ENCODE data around the gene CENPB. TPM values are rescaled to one million over a fixed set of nuclear protein-coding genes. Genes with fewer than 3 reads are reported as not detected.

Gene CENPB
- total and polyA plus RNA-seq, 2 donors: 36.2 to 36.8 TPM

DNA sequence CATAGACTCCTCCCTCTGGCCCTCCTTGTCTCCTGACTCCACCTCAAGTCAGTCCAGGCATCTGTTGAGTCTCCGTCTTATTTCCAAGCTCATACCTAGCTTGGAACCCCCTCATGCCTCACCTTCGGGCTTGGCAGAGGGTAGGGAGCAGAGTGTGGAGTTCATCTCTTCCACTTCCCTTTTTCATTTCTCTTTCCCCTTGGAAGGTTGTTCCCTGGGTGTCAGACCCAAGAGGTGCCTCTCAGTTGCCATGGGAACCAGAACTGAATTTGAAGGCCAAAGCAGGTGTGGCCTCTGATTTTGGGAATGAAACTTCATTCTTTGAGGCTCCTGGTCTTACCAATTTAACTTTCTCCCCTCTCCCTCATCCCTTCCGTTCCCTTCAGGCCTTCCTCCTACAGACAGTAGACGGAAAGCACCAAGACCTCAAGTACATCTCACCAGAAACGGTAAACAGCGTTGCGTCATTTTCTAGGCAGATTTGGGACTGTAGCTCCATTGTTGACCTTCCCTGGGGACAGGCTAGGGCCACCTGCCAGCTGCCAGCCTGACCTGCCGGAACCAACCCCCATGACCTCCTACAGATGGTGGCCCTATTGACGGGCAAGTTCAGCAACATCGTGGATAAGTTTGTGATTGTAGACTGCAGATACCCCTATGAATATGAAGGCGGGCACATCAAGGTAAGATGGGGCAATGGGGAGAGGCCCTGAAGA lies 16.1 kb upstream of the CENPB start:
- Histone ChIP-seq H3K4me1 (ENCODE audit: control insufficient read depth in 2 of 2, insufficient read depth in 2 of 2, low read length in 2 of 2) (peaks cover 23 to 35% of the 10 kb centered on the region in 2 donors), H3K36me3 (ENCODE audit: control insufficient read depth in 2 of 2, insufficient read depth in 2 of 2, low read length in 1 of 2) (peaks cover 66 to 71% of the 10 kb centered on the region in 2 donors), H3K27ac (ENCODE audit: low read depth in 1 of 2, low read length in 1 of 2) (no peak overlapping the region), H3K27me3 (ENCODE audit: control insufficient read depth in 2 of 2, insufficient read depth in 1 of 2, low read length in 1 of 2) (no peaks in the 10 kb centered on the region), H3K4me3 (ENCODE audit: low read length in 2 of 2) (no peak overlapping the region), H3K9me3 (ENCODE audit: control insufficient read depth in 2 of 2, insufficient read depth in 1 of 2, low read length in 1 of 2) (peaks cover 0 to 3% of the 10 kb centered on the region in 2 donors)
- WGBS: 97% methylated on average over 11 of the region's 11 CpGs
- DNase-seq (ENCODE audit: low read depth in 6 of 9, low spot score in 9 of 9): no peak

GRCh38 chr20:3801846-3802245 lies 15.3 kb upstream of the CENPB start:
- DNase-seq (ENCODE audit: low read depth in 6 of 9, low spot score in 9 of 9): no peak
- WGBS: 97% methylated on average over 13 of the region's 13 CpGs
- Histone ChIP-seq H3K9me3 (ENCODE audit: control insufficient read depth in 2 of 2, insufficient read depth in 1 of 2, low read length in 1 of 2) (peaks cover 0 to 3% of the 10 kb centered on the region in 2 donors), H3K27ac (ENCODE audit: low read depth in 1 of 2, low read length in 1 of 2) (no peak overlapping the region), H3K36me3 (ENCODE audit: control insufficient read depth in 2 of 2, insufficient read depth in 2 of 2, low read length in 1 of 2) (peaks cover 66 to 74% of the 10 kb centered on the region in 2 donors), H3K27me3 (ENCODE audit: control insufficient read depth in 2 of 2, insufficient read depth in 1 of 2, low read length in 1 of 2) (no peaks in the 10 kb centered on the region), H3K4me3 (ENCODE audit: low read length in 2 of 2) (no peak overlapping the region), H3K4me1 (ENCODE audit: control insufficient read depth in 2 of 2, insufficient read depth in 2 of 2, low read length in 2 of 2) (peaks cover 31 to 36% of the 10 kb centered on the region in 2 donors)

- no peak for DNase-seq (ENCODE audit: low read depth in 6 of 9, low spot score in 9 of 9)
- peaks cover 0 to 3% of the 10 kb centered on the region in 2 donors for H3K9me3 ChIP-seq (ENCODE audit: control insufficient read depth in 2 of 2, insufficient read depth in 1 of 2, low read length in 1 of 2)
- H3K4me3 ChIP-seq (ENCODE audit: low read length in 2 of 2): no peak overlapping the region
- H3K4me1 ChIP-seq (ENCODE audit: control insufficient read depth in 2 of 2, insufficient read depth in 2 of 2, low read length in 2 of 2): peaks cover 35 to 40% of the 10 kb centered on the region in 2 donors
- no peak overlapping the region for H3K27ac ChIP-seq (ENCODE audit: low read depth in 1 of 2, low read length in 1 of 2)
- peaks cover 66 to 74% of the 10 kb centered on the region in 2 donors for H3K36me3 ChIP-seq (ENCODE audit: control insufficient read depth in 2 of 2, insufficient read depth in 2 of 2, low read length in 1 of 2)
- no peaks in the 10 kb centered on the region for H3K27me3 ChIP-seq (ENCODE audit: control insufficient read depth in 2 of 2, insufficient read depth in 1 of 2, low read length in 1 of 2)
- 94% methylated on average over 4 of the region's 4 CpGs for WGBS
Observed at GRCh38 chr20:3801299-3801698, 14.8 kb upstream of the CENPB start.

- Histone ChIP-seq H3K27me3 (ENCODE audit: control insufficient read depth in 2 of 2, insufficient read depth in 1 of 2, low read length in 1 of 2) (no peaks in the 10 kb centered on the region), H3K27ac (ENCODE audit: low read depth in 1 of 2, low read length in 1 of 2) (no peak overlapping the region), H3K4me1 (ENCODE audit: control insufficient read depth in 2 of 2, insufficient read depth in 2 of 2, low read length in 2 of 2) (peaks cover 35 to 40% of the 10 kb centered on the region in 2 donors), H3K36me3 (ENCODE audit: control insufficient read depth in 2 of 2, insufficient read depth in 2 of 2, low read length in 1 of 2) (peaks cover 63 to 70% of the 10 kb centered on the region in 2 donors), H3K4me3 (ENCODE audit: low read length in 2 of 2) (no peak overlapping the region), H3K9me3 (ENCODE audit: control insufficient read depth in 2 of 2, insufficient read depth in 1 of 2, low read length in 1 of 2) (peaks cover 0 to 3% of the 10 kb centered on the region in 2 donors)
- no peak for DNase-seq (ENCODE audit: low read depth in 6 of 9, low spot score in 9 of 9)
- WGBS: 99% methylated on average over 8 of the region's 8 CpGs
Observed at GRCh38 chr20:3800878-3801260, 14.3 kb upstream of the CENPB start.

DNA sequence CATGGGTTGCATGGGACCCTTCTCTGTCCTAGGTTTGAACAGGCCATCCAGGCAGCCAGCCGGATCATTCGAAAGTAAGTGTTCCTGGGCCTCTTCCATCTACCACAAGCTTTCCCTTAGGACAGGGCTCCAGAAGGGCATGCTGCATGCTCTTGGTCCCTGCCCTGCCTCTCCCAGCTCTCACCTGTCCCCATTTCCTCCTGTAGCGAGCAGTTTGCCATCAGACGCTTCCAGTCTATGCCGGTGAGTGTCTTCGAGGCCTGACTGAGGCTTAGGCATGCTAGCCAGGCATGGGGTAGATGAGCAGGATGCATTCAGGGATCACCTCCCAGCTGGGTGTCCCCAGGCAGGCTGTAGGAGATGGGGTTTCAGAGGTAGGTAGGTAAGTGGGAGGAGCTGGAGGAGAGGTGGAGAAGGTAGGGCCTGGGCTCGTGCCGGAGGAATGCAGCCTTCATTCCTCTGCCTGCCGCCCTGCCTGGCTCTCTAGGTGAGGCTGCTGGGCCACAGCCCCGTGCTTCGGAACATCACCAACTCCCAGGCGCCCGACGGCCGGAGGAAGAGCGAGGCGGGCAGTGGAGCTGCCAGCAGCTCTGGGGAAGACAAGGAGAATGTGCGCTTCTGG lies 13.8 kb upstream of the CENPB start:
- peaks cover 35 to 44% of the 10 kb centered on the region in 2 donors for H3K4me1 ChIP-seq (ENCODE audit: control insufficient read depth in 2 of 2, insufficient read depth in 2 of 2, low read length in 2 of 2)
- WGBS: 99% methylated on average over 18 of the region's 18 CpGs
- H3K4me3 ChIP-seq (ENCODE audit: low read length in 2 of 2): no peak overlapping the region
- no peak for DNase-seq (ENCODE audit: low read depth in 6 of 9, low spot score in 9 of 9)
- H3K27ac ChIP-seq (ENCODE audit: low read depth in 1 of 2, low read length in 1 of 2): no peak overlapping the region
- no peaks in the 10 kb centered on the region for H3K27me3 ChIP-seq (ENCODE audit: control insufficient read depth in 2 of 2, insufficient read depth in 1 of 2, low read length in 1 of 2)
- H3K9me3 ChIP-seq (ENCODE audit: control insufficient read depth in 2 of 2, insufficient read depth in 1 of 2, low read length in 1 of 2): peaks cover 0 to 3% of the 10 kb centered on the region in 2 donors
- peaks cover 58 to 65% of the 10 kb centered on the region in 2 donors for H3K36me3 ChIP-seq (ENCODE audit: control insufficient read depth in 2 of 2, insufficient read depth in 2 of 2, low read length in 1 of 2)

DNA sequence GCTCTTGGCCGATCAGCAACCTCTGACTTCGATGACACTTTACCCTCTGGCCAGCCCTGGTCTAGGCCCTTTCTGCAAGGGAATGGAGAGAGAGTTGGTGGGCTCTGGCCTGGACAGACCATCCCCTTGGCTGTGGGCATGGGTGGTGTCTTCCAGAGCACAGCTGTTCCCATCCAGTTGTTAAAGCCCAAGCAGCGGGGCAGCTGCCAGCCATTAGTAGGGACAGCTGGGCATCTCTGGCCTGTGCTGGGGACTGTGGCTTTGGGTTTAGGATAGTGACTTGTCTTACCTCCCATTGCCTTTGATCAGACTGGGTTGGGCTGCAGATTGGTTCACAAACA lies 12.3 kb upstream of the CENPB start:
- H3K4me1 ChIP-seq (ENCODE audit: control insufficient read depth in 2 of 2, insufficient read depth in 2 of 2, low read length in 2 of 2): peaks cover 35 to 48% of the 10 kb centered on the region in 2 donors
- H3K36me3 ChIP-seq (ENCODE audit: control insufficient read depth in 2 of 2, insufficient read depth in 2 of 2, low read length in 1 of 2): peaks cover 43 to 50% of the 10 kb centered on the region in 2 donors
- WGBS: 92% methylated on average over 3 of the region's 3 CpGs

DNA sequence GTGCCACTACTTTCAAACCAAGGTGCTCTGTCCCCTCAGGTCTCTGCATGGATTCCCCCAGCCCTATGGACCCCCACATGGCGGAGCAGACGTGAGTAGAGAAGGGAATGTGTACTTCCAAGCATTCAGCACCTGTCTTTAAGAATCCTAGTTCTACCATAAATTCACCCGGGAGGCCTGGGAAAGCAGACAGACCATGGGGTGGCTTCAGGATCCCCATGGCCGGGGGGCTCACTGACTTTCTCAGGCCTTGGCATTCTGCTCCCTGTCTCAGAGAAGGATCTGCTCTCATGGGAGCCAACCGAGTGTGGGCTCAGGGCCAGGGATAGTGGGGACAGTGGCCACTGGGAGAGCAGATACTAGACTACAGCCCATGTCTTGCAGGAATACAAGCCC lies 11.8 kb upstream of the CENPB start:
- Histone ChIP-seq H3K4me3 (ENCODE audit: low read length in 2 of 2) (no peak overlapping the region), H3K27me3 (ENCODE audit: control insufficient read depth in 2 of 2, insufficient read depth in 1 of 2, low read length in 1 of 2) (no peaks in the 10 kb centered on the region), H3K27ac (ENCODE audit: low read depth in 1 of 2, low read length in 1 of 2) (peak overlapping the region; percentile 74 to 95), H3K4me1 (ENCODE audit: control insufficient read depth in 2 of 2, insufficient read depth in 2 of 2, low read length in 2 of 2) (peaks cover 35 to 48% of the 10 kb centered on the region in 2 donors), H3K36me3 (ENCODE audit: control insufficient read depth in 2 of 2, insufficient read depth in 2 of 2, low read length in 1 of 2) (peaks cover 38 to 45% of the 10 kb centered on the region in 2 donors), H3K9me3 (ENCODE audit: control insufficient read depth in 2 of 2, insufficient read depth in 1 of 2, low read length in 1 of 2) (peaks cover 0 to 3% of the 10 kb centered on the region in 2 donors)
- 93% methylated on average over 5 of the region's 5 CpGs for WGBS
- no peak for DNase-seq (ENCODE audit: low read depth in 6 of 9, low spot score in 9 of 9)

More for the DNA sequence above, 12.3 kb upstream of the CENPB start:
- no peaks in the 10 kb centered on the region for H3K27me3 ChIP-seq (ENCODE audit: control insufficient read depth in 2 of 2, insufficient read depth in 1 of 2, low read length in 1 of 2)
- peak overlapping the region; percentile 84 to 95 for H3K27ac ChIP-seq (ENCODE audit: low read depth in 1 of 2, low read length in 1 of 2)
- no peak overlapping the region for H3K4me3 ChIP-seq (ENCODE audit: low read length in 2 of 2)
- no peak for DNase-seq (ENCODE audit: low read depth in 6 of 9, low spot score in 9 of 9)
- H3K9me3 ChIP-seq (ENCODE audit: control insufficient read depth in 2 of 2, insufficient read depth in 1 of 2, low read length in 1 of 2): peaks cover 0 to 3% of the 10 kb centered on the region in 2 donors

DNA sequence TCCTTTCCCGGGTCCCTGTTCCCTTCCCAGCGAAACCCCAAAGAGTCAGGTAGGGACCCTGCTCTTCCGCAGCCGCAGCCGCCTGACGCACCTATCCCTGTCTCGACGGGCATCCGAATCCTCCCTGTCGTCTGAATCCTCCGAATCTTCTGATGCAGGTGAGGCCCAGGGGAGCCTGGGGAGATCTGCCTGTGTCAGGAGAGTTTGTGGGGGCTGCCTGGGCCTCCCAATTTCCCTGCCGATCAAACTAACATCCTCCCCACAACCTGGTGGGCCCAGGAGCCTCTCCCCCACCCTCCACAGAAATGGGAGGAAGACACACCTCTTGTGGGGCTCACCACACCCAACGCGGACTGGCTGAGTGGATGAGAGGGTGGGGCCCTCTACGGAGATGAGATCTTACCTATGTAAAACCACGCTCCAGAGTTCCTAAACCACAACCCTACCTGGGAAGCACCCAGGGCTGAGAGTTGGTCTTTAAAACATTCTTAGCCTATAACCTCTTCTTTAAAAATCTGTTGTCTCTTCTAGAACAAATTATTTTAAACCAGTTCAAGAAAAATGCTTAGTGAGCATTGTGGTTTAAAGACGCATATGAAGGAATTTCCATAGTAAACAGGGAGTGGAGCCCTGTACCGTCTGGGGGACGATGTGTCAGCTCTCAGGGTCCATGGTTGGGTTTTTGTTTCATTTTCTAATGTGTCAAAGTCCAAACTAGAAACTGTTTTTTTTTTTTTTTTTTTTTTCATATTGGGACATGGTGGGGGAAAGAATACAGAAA lies 11.2 kb upstream of the CENPB start:
- peak in 1 of 9 donors; percentile 65 for DNase-seq (ENCODE audit: low read depth in 6 of 9, low spot score in 9 of 9)

GRCh38 chr20:3797226-3797545 lies 10.6 kb upstream of the CENPB start:
- H3K4me3 ChIP-seq (ENCODE audit: low read length in 2 of 2): peak overlapping the region; percentile 59 to 83
- H3K9me3 ChIP-seq (ENCODE audit: control insufficient read depth in 2 of 2, insufficient read depth in 1 of 2, low read length in 1 of 2): no peaks in the 10 kb centered on the region
- peak overlapping the region in 1 of 2 donors; percentile 64 for H3K27ac ChIP-seq (ENCODE audit: low read depth in 1 of 2, low read length in 1 of 2)
- peaks cover 26 to 33% of the 10 kb centered on the region in 2 donors for H3K36me3 ChIP-seq (ENCODE audit: control insufficient read depth in 2 of 2, insufficient read depth in 2 of 2, low read length in 1 of 2)
- DNase-seq (ENCODE audit: low read depth in 6 of 9, low spot score in 9 of 9): no peak
- 96% methylated on average over 5 of the region's 5 CpGs for WGBS
- H3K4me1 ChIP-seq (ENCODE audit: control insufficient read depth in 2 of 2, insufficient read depth in 2 of 2, low read length in 2 of 2): peaks cover 35 to 48% of the 10 kb centered on the region in 2 donors
- H3K27me3 ChIP-seq (ENCODE audit: control insufficient read depth in 2 of 2, insufficient read depth in 1 of 2, low read length in 1 of 2): no peaks in the 10 kb centered on the region

More for the DNA sequence above, 11.2 kb upstream of the CENPB start:
- H3K27ac ChIP-seq (ENCODE audit: low read depth in 1 of 2, low read length in 1 of 2): peak overlapping the region; percentile 74 to 95
- H3K27me3 ChIP-seq (ENCODE audit: control insufficient read depth in 2 of 2, insufficient read depth in 1 of 2, low read length in 1 of 2): no peaks in the 10 kb centered on the region
- peak overlapping the region; percentile 7 to 59 for H3K4me3 ChIP-seq (ENCODE audit: low read length in 2 of 2)
- 65% methylated on average over 19 of the region's 19 CpGs for WGBS
- H3K4me1 ChIP-seq (ENCODE audit: control insufficient read depth in 2 of 2, insufficient read depth in 2 of 2, low read length in 2 of 2): peaks cover 35 to 48% of the 10 kb centered on the region in 2 donors
- H3K9me3 ChIP-seq (ENCODE audit: control insufficient read depth in 2 of 2, insufficient read depth in 1 of 2, low read length in 1 of 2): no peaks in the 10 kb centered on the region
- H3K36me3 ChIP-seq (ENCODE audit: control insufficient read depth in 2 of 2, insufficient read depth in 2 of 2, low read length in 1 of 2): peaks cover 32 to 39% of the 10 kb centered on the region in 2 donors
